GM06990 (cell line): ENCODE data around the gene TBKBP1.
A peak's percentile ranks its signal among the peaks of the same experiment; 100 is the strongest.
"Not testable (repeated sequence)": the region's sequence is repeated elsewhere in the genome, so short reads cannot be mapped to it uniquely, and the experiment has no call there.

Source experiments
- DNase-seq: peaks from one replicate; pipeline ENCODE4 v3.0.0-alpha.2; 2011; ENCODE audit not compliant: insufficient read length; ENCODE audit errors: extremely low read depth
- H3K27me3 ChIP-seq: replicated peaks from 2 replicates; pipeline ENCODE4 v1.6.0; 2011; ENCODE audit warnings: low read length; ENCODE audit not compliant: control insufficient read depth, insufficient read depth
- H3K36me3 ChIP-seq: 2 replicates; pipeline ENCODE4 v1.5.1; 2011; ENCODE audit warnings: low read length; ENCODE audit not compliant: control insufficient read depth, insufficient read depth
- H3K4me3 ChIP-seq: replicated peaks from 2 replicates; pipeline ENCODE4 v1.5.1; 2011; ENCODE audit warnings: low read depth, mild to moderate bottlenecking, control low read depth, low read length
- TF ChIP-seq, protein P1 (sequence below): IDR thresholded peaks from 2 replicates; pipeline ENCODE4 v1.5.1; 2011; ENCODE audit warnings: low read length, control low read depth, mild to moderate bottlenecking, inconsistent platforms; ENCODE audit not compliant: insufficient read depth, poor library complexity, severe bottlenecking

Gene TBKBP1

DNA sequence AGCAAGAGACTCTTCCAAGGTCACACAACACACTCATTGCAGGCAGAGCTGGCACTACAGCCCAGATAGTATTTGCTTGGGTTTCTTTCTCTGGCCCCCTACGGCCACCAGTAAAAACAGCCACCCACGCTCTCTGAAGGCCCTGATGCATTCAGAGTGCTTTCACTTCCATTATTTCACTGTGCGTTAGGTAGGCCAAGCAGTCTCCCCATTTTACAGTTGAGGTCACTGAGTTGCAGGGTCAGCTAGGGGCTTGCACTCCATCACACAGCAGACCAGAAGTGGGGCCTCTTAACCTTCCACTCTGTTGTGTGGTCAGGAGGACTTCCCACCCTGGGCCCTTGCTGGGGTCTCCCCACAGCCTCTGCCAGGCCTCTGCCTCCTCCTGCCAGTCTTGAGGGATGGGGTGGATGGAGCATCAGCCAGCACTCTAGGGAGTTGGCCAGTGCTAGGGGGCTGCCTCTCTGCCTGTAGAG, 41.6 kb downstream of the TBKBP1 start:
- no peaks in the 10 kb centered on the region for H3K36me3 ChIP-seq
- TF ChIP-seq, protein P1, sequence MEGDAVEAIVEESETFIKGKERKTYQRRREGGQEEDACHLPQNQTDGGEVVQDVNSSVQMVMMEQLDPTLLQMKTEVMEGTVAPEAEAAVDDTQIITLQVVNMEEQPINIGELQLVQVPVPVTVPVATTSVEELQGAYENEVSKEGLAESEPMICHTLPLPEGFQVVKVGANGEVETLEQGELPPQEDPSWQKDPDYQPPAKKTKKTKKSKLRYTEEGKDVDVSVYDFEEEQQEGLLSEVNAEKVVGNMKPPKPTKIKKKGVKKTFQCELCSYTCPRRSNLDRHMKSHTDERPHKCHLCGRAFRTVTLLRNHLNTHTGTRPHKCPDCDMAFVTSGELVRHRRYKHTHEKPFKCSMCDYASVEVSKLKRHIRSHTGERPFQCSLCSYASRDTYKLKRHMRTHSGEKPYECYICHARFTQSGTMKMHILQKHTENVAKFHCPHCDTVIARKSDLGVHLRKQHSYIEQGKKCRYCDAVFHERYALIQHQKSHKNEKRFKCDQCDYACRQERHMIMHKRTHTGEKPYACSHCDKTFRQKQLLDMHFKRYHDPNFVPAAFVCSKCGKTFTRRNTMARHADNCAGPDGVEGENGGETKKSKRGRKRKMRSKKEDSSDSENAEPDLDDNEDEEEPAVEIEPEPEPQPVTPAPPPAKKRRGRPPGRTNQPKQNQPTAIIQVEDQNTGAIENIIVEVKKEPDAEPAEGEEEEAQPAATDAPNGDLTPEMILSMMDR = no peak
- H3K27me3 ChIP-seq = no peaks in the 10 kb centered on the region; the same call in 1 of the 2 replicates
- peak; percentile 48 for DNase-seq
- no peak overlapping the region for H3K4me3 ChIP-seq

- Histone ChIP-seq H3K4me3 (no peak overlapping the region), H3K27me3 (no peaks in the 10 kb centered on the region), H3K36me3 (no peaks in the 10 kb centered on the region)
- TF ChIP-seq, protein P1 = no peak
- DNase-seq = no peak
Observed at GRCh38 chr17:47736501-47737495, 42.8 kb downstream of the TBKBP1 start.

DNA sequence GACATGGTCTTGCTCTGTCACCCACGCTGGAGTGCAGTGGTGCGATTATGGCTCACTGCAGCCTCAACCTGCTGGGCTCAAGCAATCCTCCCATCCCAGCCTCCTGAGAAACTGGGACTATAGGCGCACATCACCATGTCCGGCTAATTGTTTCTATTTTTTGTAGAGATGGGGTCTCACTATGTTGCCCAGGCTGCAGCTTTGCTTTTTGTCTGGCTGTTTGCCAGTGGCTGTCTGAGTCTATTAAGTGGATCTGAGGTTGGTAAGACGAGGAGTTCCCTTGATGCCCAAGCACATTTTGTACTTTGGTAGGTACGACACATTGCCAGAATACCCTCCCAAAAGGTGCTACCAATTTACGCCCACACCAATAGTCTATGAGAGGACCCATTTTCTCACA, 44.2 kb downstream of the TBKBP1 start:
- Histone ChIP-seq H3K4me3 (no peak overlapping the region), H3K27me3 (no peaks in the 10 kb centered on the region), H3K36me3 (no peaks in the 10 kb centered on the region)
- DNase-seq = no peak
- TF ChIP-seq, protein P1 = no peak

- Histone ChIP-seq H3K27me3 (no peaks in the 10 kb centered on the region; the same call in 1 of the 2 replicates), H3K36me3 (no peaks in the 10 kb centered on the region), H3K4me3 (no peak overlapping the region)
- DNase-seq = no peak
- TF ChIP-seq, protein P1 = no peak
Observed at GRCh38 chr17:47739150-47739549, 45.2 kb downstream of the TBKBP1 start.

GRCh38 chr17:47739945-47740344, 46.0 kb downstream of the TBKBP1 start:
- DNase-seq, H3K4me3 ChIP-seq, H3K27me3 ChIP-seq, H3K36me3 ChIP-seq: not testable (repeated sequence)

DNA sequence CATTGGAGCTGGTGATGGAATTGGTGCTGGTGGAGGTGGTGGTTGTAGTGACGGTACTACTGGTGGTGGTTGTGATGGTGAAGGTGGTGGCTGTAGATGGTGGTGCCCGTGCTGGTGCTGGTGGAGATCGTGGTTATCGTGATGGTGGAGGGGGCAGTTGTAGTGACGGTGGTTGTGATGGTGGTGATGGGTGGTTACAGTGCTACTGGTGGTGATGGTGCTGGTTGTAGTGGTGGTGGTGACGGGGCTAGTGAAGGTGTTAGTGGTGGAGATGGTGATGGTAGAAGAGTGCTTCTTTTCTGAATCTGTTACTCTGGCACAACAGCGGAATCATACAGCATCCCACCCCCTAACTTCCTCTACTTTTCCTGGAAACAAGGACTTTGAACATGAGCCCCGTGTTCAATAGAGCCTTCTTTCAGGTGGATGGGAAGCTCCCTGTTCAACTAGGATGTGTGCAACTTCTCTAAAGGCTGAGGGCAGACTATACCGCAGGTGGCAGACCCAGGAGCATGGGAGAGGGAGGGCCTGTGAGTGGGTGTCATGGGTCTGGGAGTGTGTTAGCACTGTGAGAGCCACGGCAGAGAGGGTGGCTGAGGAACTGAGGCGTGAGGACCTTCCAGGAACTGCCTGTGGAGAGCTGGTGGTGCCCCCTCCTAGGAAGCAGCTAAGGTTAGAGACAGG, 47.3 kb downstream of the TBKBP1 start:
- no peak for DNase-seq
- Histone ChIP-seq H3K27me3 (no peaks in the 10 kb centered on the region; the same call in 1 of the 2 replicates), H3K36me3 (no peaks in the 10 kb centered on the region), H3K4me3 (no peak overlapping the region)
- TF ChIP-seq, protein P1 = no peak
